GM12878 (cell line): ENCODE measurements around the gene HELZ. TPM values are rescaled to one million over a fixed set of nuclear protein-coding genes. Genes with fewer than 3 reads are reported as not detected.

Source experiments
- ASH2L ChIP-seq: fragments of 300-600, 200-600 bp; sonication (generic); IDR thresholded peaks from 2 replicates; pipeline ENCODE4 v1.6.1; 2017; ENCODE audit warnings: low read depth, mild to moderate bottlenecking, borderline replicate concordance
- ATF3 ChIP-seq: IDR thresholded peaks from 2 replicates; pipeline ENCODE4 v1.6.1; 2011; ENCODE audit warnings: low read depth, mild to moderate bottlenecking, low read length, moderate library complexity, borderline replicate concordance; ENCODE audit errors: extremely low read depth
- CBFB ChIP-seq: IDR thresholded peaks from 2 replicates; pipeline ENCODE4 v1.6.1; 2016; ENCODE audit warnings: antibody characterized with exemption, low read depth
- CREB1 ChIP-seq: IDR thresholded peaks from 2 replicates; pipeline ENCODE4 v1.6.1; 2012; ENCODE audit warnings: low read depth, mild to moderate bottlenecking, inconsistent platforms
- EZH2 ChIP-seq: IDR thresholded peaks from 2 replicates; pipeline ENCODE4 v1.6.1; 2012; ENCODE audit warnings: low read depth, mild to moderate bottlenecking, control low read depth, inconsistent platforms, low read length, borderline replicate concordance; ENCODE audit not compliant: control insufficient read depth
- PAX8 ChIP-seq: fragments of 450-650 bp; IDR thresholded peaks from 2 replicates; pipeline ENCODE4 v1.6.1; 2017; ENCODE audit warnings: mild to moderate bottlenecking, moderate library complexity
- SUZ12 ChIP-seq: fragments of 200-600 bp; sonication (generic); IDR thresholded peaks from one replicate; pipeline ENCODE4 v1.6.1; 2018; ENCODE audit warnings: antibody characterized with exemption, mild to moderate bottlenecking; ENCODE audit not compliant: unreplicated experiment
- TCF12 ChIP-seq: IDR thresholded peaks from 2 replicates; pipeline ENCODE4 v1.6.1; 2011; ENCODE audit warnings: low read depth, mild to moderate bottlenecking, low read length
- YY1 ChIP-seq: IDR thresholded peaks from 2 replicates; pipeline ENCODE4 v1.6.1; 2011; ENCODE audit warnings: low read depth, mild to moderate bottlenecking, low read length
- ZNF622 ChIP-seq: fragments of 450-650 bp; IDR thresholded peaks from 2 replicates; pipeline ENCODE4 v1.6.1; 2017; ENCODE audit warnings: mild to moderate bottlenecking, inconsistent platforms
- polyA plus RNA-seq, 11 experiments: library from polyadenylated mRNA; depleted of rRNA in 4 of 11; unstranded in 6 of 11; stranded (reverse) in 5 of 11; fragments of >200 nt; fragmentation: Nextera tagmentation in 4 of 11; fragmentation: Illumina TruSeq in 1 of 11; extraction: Ambion mirVana in 4 of 11; extraction: Trizol in 1 of 11; gene quantifications; 1 replicate in 1 of 11; 2 replicates in 10 of 11; pipeline versions ENCODE4 v1.2.1 to v1.2.3, GENCODE V29; 2011 to 2016; ENCODE audit warnings: inconsistent platforms in 2 of 11, missing spikeins in 2 of 11, low read depth in 1 of 11
- total RNA-seq, 4 experiments: library from RNA; depleted of rRNA in 3 of 4; stranded (reverse); fragments of >200 nt in 3 of 4; fragmentation: Illumina TruSeq in 1 of 4; extraction: Trizol in 1 of 4; gene quantifications; 2 replicates each; pipeline versions ENCODE4 v1.2.1 to v1.2.3, GENCODE V29; 2013 to 2021
- TF ChIP-seq, protein P1 (sequence below): fragments of 450-650 bp; formaldehyde crosslinking; IDR thresholded peaks from 2 replicates; pipeline ENCODE4 v1.4.0; 2020; ENCODE audit warnings: mild to moderate bottlenecking, moderate library complexity
- TF ChIP-seq, protein P2 (sequence below): fragments of 450-650 bp; IDR thresholded peaks from 2 replicates; pipeline ENCODE4 v1.6.1; 2017; ENCODE audit warnings: borderline replicate concordance

Gene HELZ
- total and polyA plus RNA-seq, 10 of the 15 experiments (the other 5 are each of a cell fraction or from before 2014, with no cell fraction given): 1.5 to 36.8 (median 19.1) TPM

DNA sequence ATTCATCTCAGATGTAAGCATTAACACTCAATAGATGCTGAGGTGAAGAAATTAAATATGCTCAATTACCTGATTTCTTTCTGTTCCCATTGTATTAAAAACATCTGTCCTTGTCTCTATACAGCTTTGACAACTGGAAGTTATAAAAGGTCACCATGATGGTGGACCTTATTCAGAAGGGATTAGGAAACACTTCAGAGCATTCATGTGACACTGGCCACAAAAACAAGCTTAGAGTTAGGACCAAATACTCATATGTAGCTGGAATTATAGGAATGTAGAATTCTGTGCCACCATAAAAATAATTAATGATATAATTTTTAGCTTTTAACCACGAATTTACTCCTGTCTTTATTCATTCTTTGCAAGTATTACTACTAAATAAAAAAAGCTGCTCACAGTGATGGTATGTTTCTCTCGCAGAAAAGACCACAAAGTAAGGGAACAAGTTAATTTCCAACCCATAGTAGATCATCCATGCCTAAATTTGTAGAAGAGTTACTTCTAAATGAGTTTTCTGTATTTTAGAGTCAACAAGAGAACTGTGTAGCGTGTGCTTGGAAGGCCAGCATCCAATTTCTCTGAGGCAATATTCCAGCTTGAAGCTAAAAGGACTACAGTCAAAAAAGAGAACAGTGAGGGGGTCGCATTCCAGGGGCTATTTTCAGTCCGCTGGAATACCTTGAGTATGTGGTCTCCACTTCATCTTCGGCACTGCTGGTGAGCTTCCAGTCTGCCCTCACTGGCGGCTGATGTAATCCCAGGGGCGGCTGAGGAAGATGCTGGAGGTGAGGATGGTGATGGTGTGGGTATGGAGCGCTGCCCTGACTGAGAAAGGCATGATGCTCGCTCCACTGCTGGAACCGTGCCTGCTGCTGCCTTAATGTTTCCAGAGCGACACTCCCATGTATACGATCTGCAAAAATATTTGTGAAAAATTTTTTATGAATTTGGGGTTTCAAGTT is 136.9 kb downstream of the HELZ start (continued):
- TF ChIP-seq, protein P1, sequence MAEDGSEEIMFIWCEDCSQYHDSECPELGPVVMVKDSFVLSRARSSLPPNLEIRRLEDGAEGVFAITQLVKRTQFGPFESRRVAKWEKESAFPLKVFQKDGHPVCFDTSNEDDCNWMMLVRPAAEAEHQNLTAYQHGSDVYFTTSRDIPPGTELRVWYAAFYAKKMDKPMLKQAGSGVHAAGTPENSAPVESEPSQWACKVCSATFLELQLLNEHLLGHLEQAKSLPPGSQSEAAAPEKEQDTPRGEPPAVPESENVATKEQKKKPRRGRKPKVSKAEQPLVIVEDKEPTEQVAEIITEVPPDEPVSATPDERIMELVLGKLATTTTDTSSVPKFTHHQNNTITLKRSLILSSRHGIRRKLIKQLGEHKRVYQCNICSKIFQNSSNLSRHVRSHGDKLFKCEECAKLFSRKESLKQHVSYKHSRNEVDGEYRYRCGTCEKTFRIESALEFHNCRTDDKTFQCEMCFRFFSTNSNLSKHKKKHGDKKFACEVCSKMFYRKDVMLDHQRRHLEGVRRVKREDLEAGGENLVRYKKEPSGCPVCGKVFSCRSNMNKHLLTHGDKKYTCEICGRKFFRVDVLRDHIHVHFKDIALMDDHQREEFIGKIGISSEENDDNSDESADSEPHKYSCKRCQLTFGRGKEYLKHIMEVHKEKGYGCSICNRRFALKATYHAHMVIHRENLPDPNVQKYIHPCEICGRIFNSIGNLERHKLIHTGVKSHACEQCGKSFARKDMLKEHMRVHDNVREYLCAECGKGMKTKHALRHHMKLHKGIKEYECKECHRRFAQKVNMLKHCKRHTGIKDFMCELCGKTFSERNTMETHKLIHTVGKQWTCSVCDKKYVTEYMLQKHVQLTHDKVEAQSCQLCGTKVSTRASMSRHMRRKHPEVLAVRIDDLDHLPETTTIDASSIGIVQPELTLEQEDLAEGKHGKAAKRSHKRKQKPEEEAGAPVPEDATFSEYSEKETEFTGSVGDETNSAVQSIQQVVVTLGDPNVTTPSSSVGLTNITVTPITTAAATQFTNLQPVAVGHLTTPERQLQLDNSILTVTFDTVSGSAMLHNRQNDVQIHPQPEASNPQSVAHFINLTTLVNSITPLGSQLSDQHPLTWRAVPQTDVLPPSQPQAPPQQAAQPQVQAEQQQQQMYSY: no peak
- TF ChIP-seq SUZ12 (no peak), CREB1 (no peak), PAX8 (no peak), ASH2L (no peak), CBFB (no peak), ZNF622 (no peak), YY1 (no peak), EZH2 (no peak), ATF3 (no peak), TCF12 (no peak)
- TF ChIP-seq, protein P2, sequence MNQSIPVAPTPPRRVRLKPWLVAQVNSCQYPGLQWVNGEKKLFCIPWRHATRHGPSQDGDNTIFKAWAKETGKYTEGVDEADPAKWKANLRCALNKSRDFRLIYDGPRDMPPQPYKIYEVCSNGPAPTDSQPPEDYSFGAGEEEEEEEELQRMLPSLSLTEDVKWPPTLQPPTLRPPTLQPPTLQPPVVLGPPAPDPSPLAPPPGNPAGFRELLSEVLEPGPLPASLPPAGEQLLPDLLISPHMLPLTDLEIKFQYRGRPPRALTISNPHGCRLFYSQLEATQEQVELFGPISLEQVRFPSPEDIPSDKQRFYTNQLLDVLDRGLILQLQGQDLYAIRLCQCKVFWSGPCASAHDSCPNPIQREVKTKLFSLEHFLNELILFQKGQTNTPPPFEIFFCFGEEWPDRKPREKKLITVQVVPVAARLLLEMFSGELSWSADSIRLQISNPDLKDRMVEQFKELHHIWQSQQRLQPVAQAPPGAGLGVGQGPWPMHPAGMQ: no peak
